Stimulated activated CD8-positive, alpha-beta memory T cell treated with anti-CD3 and anti-CD28 coated beads, Interleukin-12 subunit alpha, Interleukin-12 subunit beta, amount 100 ng/mL, for 4 hours (primary cell): ENCODE data around the gene ZNF236.

Experiments
- DNase-seq: peaks from one replicate; pipeline ENCODE4 v3.0.0-alpha.2; 2020; ENCODE audit warnings: low read depth

The ZNF236 gene

DNA sequence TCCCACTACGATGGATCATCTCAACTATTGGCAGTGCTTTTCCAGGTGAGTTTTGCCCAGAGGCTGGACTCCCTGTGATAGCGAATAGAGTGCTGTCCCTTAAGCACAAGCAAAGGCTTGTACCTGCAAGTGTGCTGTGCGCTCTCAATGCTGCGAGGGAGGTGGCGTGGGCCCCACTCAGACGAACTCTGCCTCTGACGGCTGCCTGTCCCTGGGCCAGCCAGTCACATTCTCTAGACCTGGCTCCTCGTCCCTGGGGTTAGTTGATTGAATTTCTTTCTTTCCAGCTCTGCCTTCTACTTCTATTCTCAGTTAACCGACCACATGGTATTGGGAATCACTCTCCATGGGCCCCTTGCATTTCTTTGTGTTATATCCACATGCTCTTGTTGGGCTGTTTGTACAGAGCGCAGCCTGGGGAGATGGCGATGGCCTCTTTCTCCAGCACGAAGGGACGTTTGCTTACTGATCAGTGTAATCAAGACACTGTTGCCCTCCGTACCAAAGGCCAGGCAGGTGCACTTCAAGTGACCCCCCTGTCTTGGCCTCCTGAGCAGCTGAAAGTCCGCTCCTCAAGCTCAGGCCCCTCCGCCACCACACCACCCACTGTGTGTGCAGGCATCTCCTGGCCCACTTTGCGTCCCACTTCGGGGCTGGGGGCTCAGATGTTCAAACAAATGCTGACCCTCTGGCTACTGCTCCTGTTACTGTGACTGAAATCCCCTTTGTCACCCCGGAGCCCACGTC lies 151.3 kb downstream of the ZNF236 start:
- no peak for DNase-seq

- no peak for DNase-seq
Measured at GRCh38 chr18:76974386-76974785, 152.0 kb downstream of the ZNF236 start.

GRCh38 chr18:76975577-76976110 lies 153.3 kb downstream of the ZNF236 start:
- no peak for DNase-seq

DNA sequence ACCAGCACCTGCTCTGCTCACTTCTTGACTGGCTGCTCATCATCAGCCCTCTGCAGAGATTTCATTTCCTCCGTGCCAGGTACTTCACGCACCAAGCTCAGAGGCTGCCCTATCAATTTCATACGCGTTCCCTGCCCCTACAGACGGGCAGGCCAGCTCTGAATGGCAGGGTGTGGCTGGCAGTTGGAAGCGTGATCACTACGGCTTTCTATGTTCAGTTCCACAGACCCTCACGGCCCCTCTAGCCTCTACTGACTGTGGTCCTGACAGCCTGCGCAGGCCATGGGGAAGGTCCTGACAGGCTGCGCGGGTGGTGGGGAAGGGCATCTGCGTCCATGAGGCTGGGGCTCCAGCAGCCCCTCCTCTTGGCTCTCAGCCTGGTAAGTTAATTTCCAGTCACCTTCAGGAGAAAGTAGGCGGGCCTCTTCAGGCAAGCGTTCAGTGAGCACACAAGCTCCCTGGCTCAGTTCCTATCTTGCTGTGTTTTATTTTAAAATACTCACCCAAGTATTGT lies 154.8 kb downstream of the ZNF236 start:
- DNase-seq, result no peak

DNA sequence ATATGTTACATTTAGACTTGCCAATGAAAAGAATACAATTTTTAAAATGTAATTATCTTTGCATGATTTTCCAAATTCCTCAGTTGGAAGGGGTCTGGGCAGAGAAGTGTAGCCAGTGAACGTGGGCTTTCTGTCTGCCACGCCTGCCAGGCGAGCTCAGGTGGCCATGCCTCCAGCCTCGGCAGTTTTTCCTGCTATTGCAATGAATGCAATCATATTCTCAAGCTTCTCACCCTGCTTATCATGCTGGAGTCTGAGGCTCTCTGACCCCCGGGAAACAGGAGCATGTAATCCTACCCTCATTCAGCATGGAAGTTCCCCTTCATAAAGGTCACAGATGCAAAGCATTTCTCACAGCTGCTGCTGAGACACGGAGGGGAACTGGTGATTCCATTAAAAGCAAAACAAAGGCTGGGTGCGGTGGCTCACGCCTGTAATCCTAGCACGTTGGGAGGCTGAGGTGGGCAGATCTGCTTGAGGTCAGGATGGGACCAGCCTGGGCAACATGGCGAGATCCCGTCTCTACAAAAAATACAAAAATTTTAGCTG lies 155.4 kb downstream of the ZNF236 start:
- DNase-seq, result no peak

DNA sequence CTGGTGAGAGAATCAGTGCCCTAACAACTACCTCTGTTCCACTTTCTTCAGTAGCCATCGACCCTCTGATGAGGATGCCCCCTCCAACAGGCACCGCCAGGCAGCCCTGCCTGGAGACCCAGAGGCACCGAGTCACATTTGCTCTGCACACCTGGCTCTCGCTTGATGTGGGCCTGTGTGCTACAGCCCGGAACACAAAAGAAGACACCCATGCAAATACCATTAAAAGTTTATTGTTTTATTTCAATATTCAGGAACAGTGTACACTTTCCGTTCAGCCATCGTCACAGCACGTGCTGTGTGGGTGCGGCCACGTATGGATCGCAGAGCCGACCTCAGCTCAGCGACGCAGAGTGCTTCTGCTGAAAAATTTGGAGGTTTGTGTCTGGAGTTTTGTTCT lies 156.3 kb downstream of the ZNF236 start:
- no peak for DNase-seq

DNA sequence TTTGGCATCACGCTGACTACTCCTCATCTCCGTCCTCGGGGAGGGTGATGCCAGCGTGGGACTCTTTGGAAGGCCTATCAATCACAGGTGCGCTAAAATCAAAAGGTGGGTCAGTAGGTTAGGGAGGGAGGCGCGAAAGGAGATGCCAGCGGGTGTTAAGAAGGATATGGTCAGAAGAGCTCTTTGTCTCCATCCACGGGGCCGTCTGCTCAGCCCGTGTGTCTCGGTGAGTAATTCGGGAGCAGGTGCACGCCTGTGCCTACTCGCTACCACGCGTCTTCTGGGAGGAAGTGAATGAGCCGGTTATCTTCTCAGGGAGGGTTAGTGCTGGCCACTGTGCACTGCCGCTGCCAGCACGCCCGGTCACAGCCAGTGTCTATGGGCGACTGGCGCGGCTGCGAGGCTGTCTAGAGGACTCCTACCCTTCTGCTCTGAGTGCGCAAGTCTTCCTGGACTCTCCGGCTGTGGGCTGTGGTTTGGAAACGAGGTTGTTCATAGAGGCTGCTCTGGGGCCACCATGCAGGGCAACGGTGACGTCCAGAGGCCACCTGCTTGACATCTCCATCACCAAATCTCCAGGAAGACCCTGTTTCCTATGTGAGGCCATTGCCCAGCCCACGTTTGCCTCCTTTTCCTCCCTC lies 156.9 kb downstream of the ZNF236 start:
- no peak for DNase-seq

GRCh38 chr18:76979906-76980305 lies 157.5 kb downstream of the ZNF236 start:
- DNase-seq, result no peak

DNA sequence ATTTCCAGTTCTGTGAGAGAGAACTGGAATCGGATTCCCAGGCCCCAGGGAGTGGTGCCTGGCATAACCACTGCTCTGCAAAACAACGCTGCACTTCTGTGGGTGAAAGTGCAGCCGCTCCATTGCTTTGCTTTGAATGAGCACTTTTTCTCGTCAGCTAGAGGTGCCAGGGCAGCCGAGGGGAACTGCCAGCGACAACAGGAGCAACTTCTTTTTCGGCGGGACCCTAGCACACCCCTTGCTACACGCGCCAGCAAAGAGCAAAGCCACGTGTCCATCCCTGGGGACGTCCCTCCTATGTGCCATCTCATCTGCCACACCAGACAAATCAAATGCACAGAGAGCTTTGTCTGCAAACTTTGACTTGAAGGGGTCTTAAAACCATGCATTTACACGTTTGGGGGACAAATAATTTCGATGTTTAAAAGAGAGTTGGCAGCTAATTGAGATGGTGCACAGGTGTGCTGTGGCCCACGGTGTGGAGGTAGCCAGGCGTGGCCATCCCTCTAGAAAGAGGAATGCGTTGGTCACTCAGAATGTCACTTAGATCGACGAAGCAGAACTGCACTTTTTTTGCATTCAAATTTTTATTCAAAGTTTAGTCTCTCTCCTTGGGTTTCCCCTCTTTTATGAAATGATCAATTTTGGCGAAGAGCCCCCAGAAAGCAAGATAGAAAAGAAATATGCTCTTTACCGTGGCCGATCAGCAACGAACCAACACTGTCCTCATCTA lies 158.5 kb downstream of the ZNF236 start:
- DNase-seq, result no peak

GRCh38 chr18:76981396-76981968 lies 159.1 kb downstream of the ZNF236 start:
- DNase-seq, result no peak

DNA sequence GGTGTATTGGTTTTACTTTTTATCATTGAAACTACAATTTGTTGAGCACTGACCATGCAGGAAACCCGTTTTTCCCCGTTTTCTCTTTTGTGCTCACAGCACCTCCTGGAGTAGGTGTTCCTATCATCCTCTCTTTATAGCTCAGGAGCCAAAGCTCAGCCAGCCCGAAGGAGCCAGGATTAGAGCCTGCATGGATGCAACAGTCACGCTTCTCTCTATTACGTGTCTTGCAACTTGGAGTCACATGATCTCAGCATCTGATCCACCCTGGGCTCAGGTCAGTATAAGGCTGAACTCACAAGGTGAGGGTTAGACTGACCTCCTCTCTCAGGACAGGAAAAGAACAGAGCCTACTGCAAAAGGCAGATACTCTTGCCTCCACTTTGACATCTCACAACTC lies 159.7 kb downstream of the ZNF236 start:
- DNase-seq, result no peak

DNA sequence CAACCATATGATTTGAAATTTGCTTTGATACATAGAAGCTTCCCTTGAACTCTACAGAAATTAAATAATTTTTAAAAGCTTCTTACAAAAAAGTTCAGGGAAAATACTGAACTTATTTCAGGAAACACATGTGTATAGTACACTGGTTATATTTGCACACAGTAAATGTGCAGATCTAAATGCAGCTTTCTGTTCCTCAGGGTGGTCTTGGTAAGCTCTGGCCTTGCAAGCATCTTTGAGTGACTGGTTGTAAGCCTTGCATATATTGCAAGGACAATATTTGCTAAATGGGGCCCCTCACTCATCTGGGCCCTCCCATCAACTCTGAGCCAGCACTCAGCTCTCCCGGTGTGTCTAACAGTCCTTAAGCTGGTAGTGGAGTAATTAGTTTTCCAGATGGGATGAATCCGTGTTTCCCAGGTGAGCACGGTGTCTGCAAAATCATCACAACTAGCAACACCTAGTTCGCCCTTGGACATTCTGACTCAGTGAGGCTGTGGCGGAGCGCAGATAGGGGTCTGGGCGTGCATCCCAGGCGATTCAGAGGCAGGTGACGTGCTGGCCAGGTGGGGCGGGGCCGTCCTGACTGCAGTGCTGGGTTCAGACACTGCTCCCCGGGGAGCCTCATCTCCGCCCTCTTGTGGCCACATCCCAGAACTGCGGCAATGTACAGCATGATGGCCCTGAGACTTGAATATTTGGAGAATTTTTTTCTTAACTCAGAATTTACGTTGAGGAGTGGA lies 160.7 kb downstream of the ZNF236 start:
- peak; percentile 60 for DNase-seq

- no peak for DNase-seq
Measured at GRCh38 chr18:76983613-76984051, 161.3 kb downstream of the ZNF236 start.

- DNase-seq, result no peak
Measured at GRCh38 chr18:76984193-76985155, 162.1 kb downstream of the ZNF236 start.

DNA sequence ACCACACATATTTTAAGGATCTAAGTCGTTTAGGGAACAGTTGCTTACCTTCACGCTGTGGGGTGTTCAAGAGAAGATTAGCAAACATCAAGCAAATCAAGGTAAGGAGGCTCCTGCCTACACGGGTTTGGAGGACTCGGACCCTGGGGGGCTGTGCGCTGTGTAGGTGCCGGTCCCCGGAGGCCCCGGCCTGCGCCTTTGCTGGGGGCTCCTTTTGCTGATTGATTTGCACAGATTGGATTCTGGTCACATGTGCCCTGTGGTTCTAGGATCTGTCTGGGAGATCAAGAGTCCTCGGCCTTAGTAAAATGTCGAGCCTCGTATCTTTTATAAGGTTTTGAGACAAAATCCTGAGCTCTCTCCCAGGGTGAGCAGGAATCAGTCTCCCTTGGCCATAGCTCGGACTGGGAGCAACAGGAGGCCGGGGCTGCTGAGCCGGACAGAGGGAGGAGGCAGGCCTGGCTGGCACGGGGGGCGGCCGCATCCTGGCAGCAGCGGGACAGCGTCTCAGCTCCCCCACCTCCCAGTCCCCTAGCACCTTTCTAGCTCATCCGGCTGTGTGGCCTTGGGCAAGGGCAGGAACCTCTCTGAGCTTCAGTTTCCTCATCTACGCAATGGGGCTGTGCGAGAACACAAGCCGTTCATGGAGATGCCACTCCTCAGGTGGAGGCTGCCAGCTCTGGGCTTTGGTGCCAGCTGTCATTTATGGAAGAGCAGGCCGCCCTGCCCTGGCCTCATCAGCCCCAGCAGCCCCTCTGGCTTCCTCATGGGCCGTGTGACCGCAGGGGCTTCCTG lies 163.0 kb downstream of the ZNF236 start:
- DNase-seq, result no peak

DNA sequence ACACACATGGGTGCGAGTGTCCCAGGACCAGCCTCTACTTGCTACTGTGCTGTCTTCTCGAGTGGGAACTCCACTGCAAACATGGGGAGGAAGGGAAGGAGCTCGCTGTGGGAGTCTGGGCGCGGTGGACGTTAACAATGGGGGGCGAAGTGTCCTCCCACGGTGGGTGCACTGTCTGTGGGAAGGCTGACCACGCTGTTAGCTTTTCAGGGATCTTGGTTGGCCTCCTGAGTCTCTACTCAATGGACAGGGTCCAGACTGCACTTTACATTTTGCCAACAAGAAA lies 163.5 kb downstream of the ZNF236 start:
- no peak for DNase-seq

DNA sequence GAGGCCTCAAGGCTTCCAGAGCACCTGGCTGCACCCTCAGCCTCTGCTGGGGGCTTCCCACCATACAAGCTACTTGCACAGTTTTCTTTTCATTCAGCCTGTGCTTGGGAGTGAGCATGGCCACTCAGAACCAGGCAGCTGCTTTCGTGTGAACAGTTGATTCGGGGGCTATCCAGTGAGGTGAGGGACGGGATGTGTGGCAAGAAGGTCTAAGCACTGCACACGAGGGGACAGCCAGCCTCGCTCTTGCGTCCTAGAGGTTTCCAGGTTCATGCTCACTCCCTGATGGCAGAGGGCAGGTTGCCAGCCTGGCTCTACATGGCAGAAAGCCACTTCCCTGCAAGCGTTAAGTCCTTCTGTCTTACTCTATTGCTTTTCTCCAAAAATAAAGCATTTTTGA lies 164.0 kb downstream of the ZNF236 start:
- no peak for DNase-seq

DNA sequence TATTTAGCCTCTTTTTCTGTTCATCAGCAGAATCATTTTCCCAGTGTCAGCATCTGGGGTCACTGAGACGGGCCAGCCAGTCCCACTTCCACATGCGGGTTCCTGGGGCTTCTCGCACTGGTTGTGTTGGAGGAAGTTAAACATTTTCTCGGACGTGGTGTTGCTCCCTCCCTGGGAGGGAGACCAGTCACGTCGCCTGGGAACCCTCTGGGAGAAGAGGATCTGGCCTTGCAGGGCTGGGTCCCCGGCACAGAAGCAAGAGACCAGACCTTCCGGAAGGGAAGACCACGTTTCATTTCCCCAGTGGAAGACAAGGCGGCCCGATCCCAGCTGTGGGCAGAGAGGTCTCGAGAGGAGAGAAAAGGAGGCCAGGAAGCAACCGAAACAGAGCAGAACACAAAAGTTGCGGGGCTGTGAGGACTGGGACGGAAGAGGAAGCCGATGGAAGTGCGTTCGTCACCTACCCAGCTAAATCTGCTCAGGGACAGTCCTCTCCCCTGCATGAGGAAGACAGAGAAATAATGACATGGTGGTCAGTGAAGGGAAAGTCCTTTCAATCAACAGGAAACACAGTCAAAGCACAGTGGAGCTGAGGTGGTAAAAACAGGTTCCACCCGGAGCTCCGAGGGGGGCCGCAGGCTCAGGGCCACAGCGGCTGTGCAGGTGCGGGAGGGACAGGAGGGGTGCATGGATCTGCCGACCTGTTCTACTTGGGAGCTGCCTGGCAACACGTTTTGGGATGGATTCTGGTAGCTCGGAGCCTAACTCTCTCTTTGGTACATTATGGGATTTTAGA lies 165.9 kb downstream of the ZNF236 start:
- DNase-seq, result no peak
